HepG2 (cell line): Measurements from ENCODE around the gene CCL27. TPM values are rescaled to one million over a fixed set of nuclear protein-coding genes. Genes with fewer than 3 reads are reported as not detected.

Experiments used
- CEBPG ChIP-seq: IDR thresholded peaks from 2 replicates; pipeline ENCODE4 v1.6.1; 2016
- FOXA1 ChIP-seq, 2 experiments: fragments of 450-650 bp in 1 of 2; sonication (generic) in 1 of 2; formaldehyde crosslinking in 1 of 2; IDR thresholded peaks; 2 replicates each; pipeline versions ENCODE4 v1.4.0 to v1.6.1; 2016 to 2020; ENCODE audit warnings: missing genetic modification reagents in 1 of 2
- HNRNPLL ChIP-seq: fragments of 200-400 bp; formaldehyde crosslinking; IDR thresholded peaks from 2 replicates; pipeline ENCODE4 v1.6.1; 2017; ENCODE audit warnings: mild to moderate bottlenecking, low read depth, low read length; ENCODE audit not compliant: poor library complexity, severe bottlenecking
- KDM3A ChIP-seq: IDR thresholded peaks from 2 replicates; pipeline ENCODE4 v1.6.1; 2018; ENCODE audit warnings: low read depth, missing compliant biosample characterization
- MTA1 ChIP-seq: sonication (generic); formaldehyde crosslinking; IDR thresholded peaks from 2 replicates; pipeline ENCODE4 v1.4.0; 2020; ENCODE audit warnings: missing genetic modification reagents, mild to moderate bottlenecking, borderline replicate concordance
- NCOA2 ChIP-seq: sonication (generic); formaldehyde crosslinking; IDR thresholded peaks from 2 replicates; pipeline ENCODE4 v1.8.0; 2022; ENCODE audit warnings: inconsistent platforms
- NFYC ChIP-seq: IDR thresholded peaks from 2 replicates; pipeline ENCODE4 v1.6.1; 2016; ENCODE audit warnings: missing genetic modification reagents, missing compliant biosample characterization
- TFDP2 ChIP-seq: sonication (generic); formaldehyde crosslinking; IDR thresholded peaks from 2 replicates; pipeline ENCODE4 v1.4.0; 2020; ENCODE audit warnings: missing genetic modification reagents
- TGIF2 ChIP-seq: IDR thresholded peaks from 2 replicates; pipeline ENCODE4 v1.6.1; 2016; ENCODE audit warnings: control low read depth, missing compliant biosample characterization
- THAP7 ChIP-seq: sonication (generic); formaldehyde crosslinking; IDR thresholded peaks from 2 replicates; pipeline ENCODE4 v1.8.1; 2023; ENCODE audit warnings: mild to moderate bottlenecking, missing genetic modification reagents
- YEATS4 ChIP-seq: sonication (generic); formaldehyde crosslinking; IDR thresholded peaks from 2 replicates; pipeline ENCODE4 v1.4.0; 2020; ENCODE audit warnings: missing genetic modification reagents, borderline replicate concordance
- ZNF136 ChIP-seq: sonication (generic); formaldehyde crosslinking; IDR thresholded peaks from 2 replicates; pipeline ENCODE4 v1.8.1; 2022; ENCODE audit warnings: low read depth, mild to moderate bottlenecking, moderate library complexity, missing genetic modification reagents
- ZNF549 ChIP-seq: sonication (generic); formaldehyde crosslinking; IDR thresholded peaks from 2 replicates; pipeline ENCODE4 v1.5.0; 2020; ENCODE audit warnings: missing genetic modification reagents
- ZNF766 ChIP-seq: sonication (generic); formaldehyde crosslinking; IDR thresholded peaks from 2 replicates; pipeline ENCODE4 v1.5.0; 2020; ENCODE audit warnings: missing genetic modification reagents, borderline replicate concordance
- ZNF816 ChIP-seq: sonication (generic); formaldehyde crosslinking; IDR thresholded peaks from 2 replicates; pipeline ENCODE4 v1.8.0; 2022; ENCODE audit warnings: missing genetic modification reagents, mild to moderate bottlenecking, borderline replicate concordance
- ZNF839 ChIP-seq: sonication (generic); formaldehyde crosslinking; IDR thresholded peaks from 2 replicates; pipeline ENCODE4 v1.4.0; 2020; ENCODE audit warnings: missing genetic modification reagents, mild to moderate bottlenecking, borderline replicate concordance
- polyA plus RNA-seq, 8 experiments: library from polyadenylated mRNA; depleted of rRNA in 3 of 8; stranded (reverse) in 7 of 8; unstranded in 1 of 8; fragments of >200 nt; fragmentation: Illumina TruSeq in 4 of 8; extraction: Trizol in 4 of 8; gene quantifications; 2 replicates each; pipeline versions ENCODE4 v1.2.1 to v1.2.3, GENCODE V29; 2011 to 2016; ENCODE audit warnings: low read depth in 4 of 8, missing spikeins in 1 of 8, mixed read lengths in 1 of 8; ENCODE audit not compliant: insufficient read depth in 1 of 8
- total RNA-seq, 5 experiments: library from RNA; depleted of rRNA; stranded (reverse); fragments of >200 nt; fragmentation: Illumina TruSeq; extraction: Trizol; gene quantifications; 2 replicates each; pipeline ENCODE4 v1.2.3, GENCODE V29; 2016; ENCODE audit warnings: low read depth in 1 of 5
- TF ChIP-seq, protein P1 (sequence below): sonication (generic); formaldehyde crosslinking; IDR thresholded peaks from 2 replicates; pipeline ENCODE4 v1.4.0; 2020; ENCODE audit warnings: missing genetic modification reagents, low read depth, mild to moderate bottlenecking, borderline replicate concordance
- TF ChIP-seq, protein P2 (sequence below): IDR thresholded peaks from 2 replicates; pipeline ENCODE4 v1.6.1; 2016; ENCODE audit warnings: control low read depth
- TF ChIP-seq, protein P3 (sequence below): sonication (generic); formaldehyde crosslinking; IDR thresholded peaks from 2 replicates; pipeline ENCODE4 v1.4.0; 2020; ENCODE audit warnings: missing genetic modification reagents
- TF ChIP-seq, protein P4 (sequence below): IDR thresholded peaks from 2 replicates; pipeline ENCODE4 v1.6.1; 2012; ENCODE audit warnings: low read length, improper control_type of control experiment

Gene CCL27
- total and polyA plus RNA-seq, 2 of the 13 experiments (the other 11 are each of a cell fraction or from before 2014, with no cell fraction given), result not detected

DNA sequence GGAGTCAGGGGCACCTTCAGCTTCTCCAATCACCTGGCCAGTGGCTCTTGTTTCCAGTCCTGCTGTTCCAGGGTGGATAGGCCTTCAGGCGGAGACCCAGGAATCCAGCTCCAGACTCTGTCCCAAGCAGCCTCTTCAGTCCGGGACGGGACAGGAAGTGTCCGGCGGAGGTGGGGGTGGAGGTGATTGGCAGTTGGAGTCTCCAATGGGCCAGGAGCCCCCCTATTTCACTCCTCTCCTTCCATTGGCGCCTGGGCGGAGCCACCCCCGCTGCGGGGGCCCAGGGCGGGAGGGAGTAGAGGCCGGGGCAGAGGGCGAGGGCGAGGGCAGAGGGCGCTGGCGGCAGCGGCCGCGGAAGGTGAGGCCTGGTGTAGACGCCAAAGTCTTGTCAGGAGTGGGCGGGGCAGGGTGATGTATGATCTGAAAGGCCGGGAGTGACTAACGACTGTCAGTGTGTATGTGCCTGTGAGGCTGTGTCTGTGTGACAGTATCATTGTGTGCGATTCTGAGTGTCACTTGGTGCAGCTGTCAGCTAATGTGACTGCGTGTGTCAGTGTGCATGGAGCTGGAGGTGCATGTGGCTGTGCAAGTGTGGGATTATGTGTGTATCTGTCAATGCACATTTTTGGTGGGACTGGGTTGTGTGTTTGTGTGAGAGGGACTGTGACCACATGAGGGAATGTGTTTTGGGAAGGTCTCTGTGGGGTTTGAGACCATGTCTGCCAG, 10.4 kb downstream of the CCL27 start, which contains the start of gene IL11RA (continued):
- TF ChIP-seq ZNF816 (CRISPR knock-in tag) (no peak; the same call in 1 of the 2 replicates), KDM3A (no peak), FOXA1 (IDR thresholded peaks at IDR 0.05) (no peak), FOXA1 (CRISPR knock-in tag; IDR thresholded peaks at IDR 0.05) (0 out of 2 replicates have a peak, but pooled peaks have one; percentile 5), MTA1 (CRISPR knock-in tag) (peak; percentile 73; the same call in 1 of the 2 replicates), TGIF2 (CRISPR knock-in tag) (peak; percentile 77; the same call in 1 of the 2 replicates), HNRNPLL (peak; percentile 67), NFYC (CRISPR knock-in tag) (peak; percentile 90), YEATS4 (CRISPR knock-in tag) (no peak), TFDP2 (CRISPR knock-in tag) (peak; percentile 75), CEBPG (peak; percentile 31; the same call in 1 of the 2 replicates), ZNF136 (CRISPR knock-in tag) (0 out of 2 replicates have a peak, but pooled peaks have one; percentile 73), ZNF839 (CRISPR knock-in tag) (no peak), NCOA2 (no peak; the same call in 1 of the 2 replicates), ZNF549 (CRISPR knock-in tag) (no peak), ZNF766 (CRISPR knock-in tag) (no peak), THAP7 (CRISPR knock-in tag) (0 out of 2 replicates have a peak, but pooled peaks have one; percentile 24)
- TF ChIP-seq, protein P1, sequence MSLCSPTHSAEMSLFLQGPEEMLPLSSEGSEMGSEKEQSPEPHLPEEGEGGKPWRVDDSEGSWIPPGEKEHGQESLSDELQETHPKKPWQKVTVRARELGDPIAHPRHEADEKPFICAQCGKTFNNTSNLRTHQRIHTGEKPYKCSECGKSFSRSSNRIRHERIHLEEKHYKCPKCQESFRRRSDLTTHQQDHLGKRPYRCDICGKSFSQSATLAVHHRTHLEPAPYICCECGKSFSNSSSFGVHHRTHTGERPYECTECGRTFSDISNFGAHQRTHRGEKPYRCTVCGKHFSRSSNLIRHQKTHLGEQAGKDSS (CRISPR knock-in tag), result no peak
- TF ChIP-seq, protein P2, sequence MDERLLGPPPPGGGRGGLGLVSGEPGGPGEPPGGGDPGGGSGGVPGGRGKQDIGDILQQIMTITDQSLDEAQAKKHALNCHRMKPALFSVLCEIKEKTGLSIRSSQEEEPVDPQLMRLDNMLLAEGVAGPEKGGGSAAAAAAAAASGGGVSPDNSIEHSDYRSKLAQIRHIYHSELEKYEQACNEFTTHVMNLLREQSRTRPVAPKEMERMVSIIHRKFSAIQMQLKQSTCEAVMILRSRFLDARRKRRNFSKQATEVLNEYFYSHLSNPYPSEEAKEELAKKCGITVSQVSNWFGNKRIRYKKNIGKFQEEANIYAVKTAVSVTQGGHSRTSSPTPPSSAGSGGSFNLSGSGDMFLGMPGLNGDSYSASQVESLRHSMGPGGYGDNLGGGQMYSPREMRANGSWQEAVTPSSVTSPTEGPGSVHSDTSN (CRISPR knock-in tag), result peak; percentile 90
- TF ChIP-seq, protein P3, sequence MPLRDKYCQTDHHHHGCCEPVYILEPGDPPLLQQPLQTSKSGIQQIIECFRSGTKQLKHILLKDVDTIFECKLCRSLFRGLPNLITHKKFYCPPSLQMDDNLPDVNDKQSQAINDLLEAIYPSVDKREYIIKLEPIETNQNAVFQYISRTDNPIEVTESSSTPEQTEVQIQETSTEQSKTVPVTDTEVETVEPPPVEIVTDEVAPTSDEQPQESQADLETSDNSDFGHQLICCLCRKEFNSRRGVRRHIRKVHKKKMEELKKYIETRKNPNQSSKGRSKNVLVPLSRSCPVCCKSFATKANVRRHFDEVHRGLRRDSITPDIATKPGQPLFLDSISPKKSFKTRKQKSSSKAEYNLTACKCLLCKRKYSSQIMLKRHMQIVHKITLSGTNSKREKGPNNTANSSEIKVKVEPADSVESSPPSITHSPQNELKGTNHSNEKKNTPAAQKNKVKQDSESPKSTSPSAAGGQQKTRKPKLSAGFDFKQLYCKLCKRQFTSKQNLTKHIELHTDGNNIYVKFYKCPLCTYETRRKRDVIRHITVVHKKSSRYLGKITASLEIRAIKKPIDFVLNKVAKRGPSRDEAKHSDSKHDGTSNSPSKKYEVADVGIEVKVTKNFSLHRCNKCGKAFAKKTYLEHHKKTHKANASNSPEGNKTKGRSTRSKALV (CRISPR knock-in tag), result no peak
- TF ChIP-seq, protein P4, sequence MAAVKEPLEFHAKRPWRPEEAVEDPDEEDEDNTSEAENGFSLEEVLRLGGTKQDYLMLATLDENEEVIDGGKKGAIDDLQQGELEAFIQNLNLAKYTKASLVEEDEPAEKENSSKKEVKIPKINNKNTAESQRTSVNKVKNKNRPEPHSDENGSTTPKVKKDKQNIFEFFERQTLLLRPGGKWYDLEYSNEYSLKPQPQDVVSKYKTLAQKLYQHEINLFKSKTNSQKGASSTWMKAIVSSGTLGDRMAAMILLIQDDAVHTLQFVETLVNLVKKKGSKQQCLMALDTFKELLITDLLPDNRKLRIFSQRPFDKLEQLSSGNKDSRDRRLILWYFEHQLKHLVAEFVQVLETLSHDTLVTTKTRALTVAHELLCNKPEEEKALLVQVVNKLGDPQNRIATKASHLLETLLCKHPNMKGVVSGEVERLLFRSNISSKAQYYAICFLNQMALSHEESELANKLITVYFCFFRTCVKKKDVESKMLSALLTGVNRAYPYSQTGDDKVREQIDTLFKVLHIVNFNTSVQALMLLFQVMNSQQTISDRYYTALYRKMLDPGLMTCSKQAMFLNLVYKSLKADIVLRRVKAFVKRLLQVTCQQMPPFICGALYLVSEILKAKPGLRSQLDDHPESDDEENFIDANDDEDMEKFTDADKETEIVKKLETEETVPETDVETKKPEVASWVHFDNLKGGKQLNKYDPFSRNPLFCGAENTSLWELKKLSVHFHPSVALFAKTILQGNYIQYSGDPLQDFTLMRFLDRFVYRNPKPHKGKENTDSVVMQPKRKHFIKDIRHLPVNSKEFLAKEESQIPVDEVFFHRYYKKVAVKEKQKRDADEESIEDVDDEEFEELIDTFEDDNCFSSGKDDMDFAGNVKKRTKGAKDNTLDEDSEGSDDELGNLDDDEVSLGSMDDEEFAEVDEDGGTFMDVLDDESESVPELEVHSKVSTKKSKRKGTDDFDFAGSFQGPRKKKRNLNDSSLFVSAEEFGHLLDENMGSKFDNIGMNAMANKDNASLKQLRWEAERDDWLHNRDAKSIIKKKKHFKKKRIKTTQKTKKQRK, result no peak
